Fibroblast of lung (primary cell): ENCODE results near the gene PRCD. TPM values are rescaled to one million over a fixed set of nuclear protein-coding genes. Genes with fewer than 3 reads are reported as not detected.

Source experiments
- DNase-seq, 2 donors: peaks; one replicate each; pipeline versions ENCODE4 v3.0.0 to v3.0.0-alpha.2; 2010; ENCODE audit warnings: low read depth in 2 of 2
- H2AFZ ChIP-seq: 2 replicates; pipeline ENCODE4 v1.5.1; 2012; ENCODE audit warnings: low read length, control low read depth, inconsistent platforms
- H3K27ac ChIP-seq: 2 replicates; pipeline ENCODE4 v1.5.1; 2011; ENCODE audit warnings: low read length, control low read depth; ENCODE audit not compliant: insufficient read depth
- H3K27me3 ChIP-seq: 2 replicates; pipeline ENCODE4 v1.5.1; 2011; ENCODE audit warnings: mild to moderate bottlenecking, low read length; ENCODE audit not compliant: control insufficient read depth, insufficient read depth
- H3K36me3 ChIP-seq: 2 replicates; pipeline ENCODE4 v1.5.1; 2011; ENCODE audit warnings: low read length; ENCODE audit not compliant: control insufficient read depth, insufficient read depth
- H3K4me1 ChIP-seq: 2 replicates; pipeline ENCODE4 v1.5.1; 2011; ENCODE audit warnings: low read length; ENCODE audit not compliant: control insufficient read depth, insufficient read depth; ENCODE audit errors: extremely low read depth
- H3K4me2 ChIP-seq: 2 replicates; pipeline ENCODE4 v1.5.1; 2011; ENCODE audit warnings: low read length, control low read depth; ENCODE audit not compliant: insufficient read depth; ENCODE audit errors: extremely low read depth
- H3K4me3 ChIP-seq, 4 experiments: fragments of 200-600 bp in 1 of 4; sonication (generic) in 1 of 4; replicated peaks in 1 of 4; 2 replicates each; pipeline ENCODE4 v1.5.1; 2011 to 2016; ENCODE audit warnings: low read length in 4 of 4, low read depth in 3 of 4, mild to moderate bottlenecking in 3 of 4, control low read depth in 2 of 4, inconsistent platforms in 1 of 4, mixed read lengths in 1 of 4; ENCODE audit not compliant: insufficient read depth in 1 of 4; ENCODE audit errors: control extremely low read depth in 1 of 4
- H3K79me2 ChIP-seq: 2 replicates; pipeline ENCODE4 v1.5.1; 2012; ENCODE audit warnings: mild to moderate bottlenecking, low read length, inconsistent platforms; ENCODE audit not compliant: control insufficient read depth, insufficient read depth
- H3K9ac ChIP-seq: 2 replicates; pipeline ENCODE4 v1.5.1; 2011; ENCODE audit warnings: mild to moderate bottlenecking, low read length, control low read depth; ENCODE audit not compliant: insufficient read depth
- H3K9me3 ChIP-seq: 2 replicates; pipeline ENCODE4 v1.5.1; 2012; ENCODE audit warnings: low read depth, low read length; ENCODE audit not compliant: control insufficient read depth, insufficient read depth
- H4K20me1 ChIP-seq: 2 replicates; pipeline ENCODE4 v1.5.1; 2011; ENCODE audit warnings: low read length; ENCODE audit not compliant: control insufficient read depth, insufficient read depth; ENCODE audit errors: extremely low read depth
- EZH2 ChIP-seq: IDR thresholded peaks from 2 replicates; pipeline ENCODE4 v1.5.1; 2012; ENCODE audit warnings: low read length, control low read depth, mild to moderate bottlenecking; ENCODE audit errors: missing control alignments
- polyA plus RNA-seq, 2 donors: library from polyadenylated mRNA; depleted of rRNA in 1 of 2; stranded (reverse) in 1 of 2; unstranded in 1 of 2; fragments of >200 nt; gene quantifications; 2 replicates each; pipeline ENCODE4 v1.2.1, GENCODE V29; 2011 to 2012; ENCODE audit warnings: missing spikeins in 1 of 2
- total RNA-seq: library from RNA; depleted of rRNA; stranded (reverse); fragments of >200 nt; gene quantifications from 2 replicates; pipeline ENCODE4 v1.2.1, GENCODE V29; 2014
- TF ChIP-seq, protein P1 (sequence below), 2 donors: IDR thresholded peaks in 1 of 2; conservative IDR thresholded peaks in 1 of 2; 1 replicate in 1 of 2; 2 replicates in 1 of 2; pipeline ENCODE4 v1.5.1; 2011 to 2012; ENCODE audit warnings: low read length in 2 of 2, control low read depth in 1 of 2, inconsistent platforms in 1 of 2, low read depth in 1 of 2, mild to moderate bottlenecking in 1 of 2

The PRCD gene
- total and polyA plus RNA-seq, 2 donors (not counting 1 experiment from before 2014, with no cell fraction given), result 0.89 to 4.3 TPM

DNA sequence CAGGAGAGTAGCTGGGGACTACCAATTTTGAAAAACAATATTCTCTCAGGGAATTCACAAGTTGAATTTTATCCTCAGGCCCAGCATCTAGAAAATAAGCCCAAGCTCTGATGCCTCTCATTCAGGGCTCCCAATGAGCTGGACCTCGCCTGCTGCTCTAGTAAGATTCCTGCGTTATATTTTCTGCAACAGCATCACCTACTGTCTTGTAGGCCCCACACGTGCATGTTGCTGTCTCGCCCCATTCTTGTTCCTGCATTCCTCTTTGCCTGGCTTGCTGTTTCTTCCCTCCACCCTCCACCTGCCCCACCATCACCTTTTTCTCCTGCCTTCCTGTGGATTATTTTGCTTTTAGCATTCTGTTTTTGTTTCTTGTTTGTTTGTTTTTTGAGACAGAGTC is 54.1 kb downstream of the PRCD start:
- Histone ChIP-seq H3K9me3 (no peaks in the 10 kb centered on the region), H3K79me2 (no peaks in the 10 kb centered on the region), H3K9ac (no peak overlapping the region), H3K4me3 (no peak overlapping the region), H3K4me1 (no peaks in the 10 kb centered on the region), H3K4me2 (no peak overlapping the region), H3K27ac (no peak overlapping the region), H3K36me3 (no peaks in the 10 kb centered on the region), H3K27me3 (no peaks in the 10 kb centered on the region), H4K20me1 (no peaks in the 10 kb centered on the region), H2AFZ (no peak overlapping the region)
- TF ChIP-seq, protein P1, sequence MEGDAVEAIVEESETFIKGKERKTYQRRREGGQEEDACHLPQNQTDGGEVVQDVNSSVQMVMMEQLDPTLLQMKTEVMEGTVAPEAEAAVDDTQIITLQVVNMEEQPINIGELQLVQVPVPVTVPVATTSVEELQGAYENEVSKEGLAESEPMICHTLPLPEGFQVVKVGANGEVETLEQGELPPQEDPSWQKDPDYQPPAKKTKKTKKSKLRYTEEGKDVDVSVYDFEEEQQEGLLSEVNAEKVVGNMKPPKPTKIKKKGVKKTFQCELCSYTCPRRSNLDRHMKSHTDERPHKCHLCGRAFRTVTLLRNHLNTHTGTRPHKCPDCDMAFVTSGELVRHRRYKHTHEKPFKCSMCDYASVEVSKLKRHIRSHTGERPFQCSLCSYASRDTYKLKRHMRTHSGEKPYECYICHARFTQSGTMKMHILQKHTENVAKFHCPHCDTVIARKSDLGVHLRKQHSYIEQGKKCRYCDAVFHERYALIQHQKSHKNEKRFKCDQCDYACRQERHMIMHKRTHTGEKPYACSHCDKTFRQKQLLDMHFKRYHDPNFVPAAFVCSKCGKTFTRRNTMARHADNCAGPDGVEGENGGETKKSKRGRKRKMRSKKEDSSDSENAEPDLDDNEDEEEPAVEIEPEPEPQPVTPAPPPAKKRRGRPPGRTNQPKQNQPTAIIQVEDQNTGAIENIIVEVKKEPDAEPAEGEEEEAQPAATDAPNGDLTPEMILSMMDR (conservative IDR thresholded peaks at IDR 0.05 in 1 of 2, IDR thresholded peaks at IDR 0.05 in 1 of 2; ENCODE audit: low read depth in 1 of 2, low read length in 2 of 2), result no peak
- no peak for TF ChIP-seq EZH2
- DNase-seq, result no peak

DNA sequence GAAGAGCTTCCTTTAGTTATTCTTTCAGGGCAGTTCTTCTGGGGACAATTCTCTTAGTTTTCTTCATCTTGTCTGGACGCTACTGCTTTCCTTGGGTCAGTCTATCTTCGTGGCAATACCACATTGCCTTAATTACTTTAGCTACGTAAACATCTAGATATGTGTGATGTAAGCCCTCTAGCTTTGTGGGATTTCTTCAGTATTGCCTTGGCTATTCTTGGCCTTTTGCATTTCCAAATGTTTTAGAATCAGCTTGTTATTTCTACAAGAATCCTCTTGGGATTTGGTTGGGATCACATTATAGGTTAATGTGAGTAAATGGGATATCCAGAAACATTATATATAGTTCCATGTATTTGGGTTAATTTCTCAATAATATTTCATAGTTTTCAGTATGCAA is 54.8 kb downstream of the PRCD start:
- Histone ChIP-seq H3K4me2 (no peak overlapping the region), H3K79me2 (no peaks in the 10 kb centered on the region), H3K27me3 (no peaks in the 10 kb centered on the region), H3K9me3 (no peaks in the 10 kb centered on the region), H4K20me1 (no peaks in the 10 kb centered on the region), H3K9ac (no peak overlapping the region), H3K27ac (no peak overlapping the region), H3K4me1 (no peaks in the 10 kb centered on the region), H2AFZ (no peak overlapping the region), H3K36me3 (no peaks in the 10 kb centered on the region), H3K4me3 (no peak overlapping the region)
- DNase-seq, result peak in 1 of 2 donors; percentile 32
- no peak for TF ChIP-seq EZH2

Other genes with a start within 250 kb of the PRCD start
- 4.3 and 4.6 TPM in 2 replicates for gene QRICH2, start 231.8 kb upstream of the PRCD start, total RNA-seq
- gene QRICH2, start 231.8 kb upstream of the PRCD start, polyA plus RNA-seq, result 0.26 and 0.42 TPM in 2 replicates
- 32.7 and 59.8 TPM in 2 replicates for gene PRPSAP1, start 186.1 kb upstream of the PRCD start, total RNA-seq
- gene PRPSAP1, start 186.1 kb upstream of the PRCD start, polyA plus RNA-seq, result 56.8 and 56.9 TPM in 2 replicates
- gene SPHK1, start 155.4 kb upstream of the PRCD start, total RNA-seq, result 5.0 and 22.3 TPM in 2 replicates
- gene SPHK1, start 155.4 kb upstream of the PRCD start, polyA plus RNA-seq, result 9.4 and 11.5 TPM in 2 replicates
- gene UBE2O, start 86.9 kb upstream of the PRCD start, total RNA-seq, result 9.2 and 12.4 TPM in 2 replicates
- 10.8 and 11.5 TPM in 2 replicates for gene UBE2O, start 86.9 kb upstream of the PRCD start, polyA plus RNA-seq
- not detected in 2 replicates for gene AANAT, start 72.4 kb upstream of the PRCD start, total RNA-seq
- gene AANAT, start 72.4 kb upstream of the PRCD start, polyA plus RNA-seq, result not detected in 2 replicates
- 3.9 and 5.1 TPM in 2 replicates for gene RHBDF2, start 38.6 kb upstream of the PRCD start, total RNA-seq
- gene RHBDF2, start 38.6 kb upstream of the PRCD start, polyA plus RNA-seq, result 0.94 and 1.7 TPM in 2 replicates
- 12.4 and 19.5 TPM in 2 replicates for gene CYGB, start 2.3 kb upstream of the PRCD start, total RNA-seq
- gene CYGB, start 2.3 kb upstream of the PRCD start, polyA plus RNA-seq, result 9.1 and 10.0 TPM in 2 replicates
- gene ST6GALNAC2, start 45.8 kb downstream of the PRCD start, total RNA-seq, result 0.83 and 1.0 TPM in 2 replicates
- gene ST6GALNAC2, start 45.8 kb downstream of the PRCD start, polyA plus RNA-seq, result 0.42 and 1.3 TPM in 2 replicates
- gene ST6GALNAC1, start 103.7 kb downstream of the PRCD start, total RNA-seq, result not detected in 2 replicates
- not detected in 2 replicates for gene ST6GALNAC1, start 103.7 kb downstream of the PRCD start, polyA plus RNA-seq
- gene MXRA7, start 170.9 kb downstream of the PRCD start, total RNA-seq, result 127 and 142 TPM in 2 replicates
- 215 and 307 TPM in 2 replicates for gene MXRA7, start 170.9 kb downstream of the PRCD start, polyA plus RNA-seq
- 13.6 and 16.2 TPM in 2 replicates for gene JMJD6, start 186.6 kb downstream of the PRCD start, total RNA-seq
- gene JMJD6, start 186.6 kb downstream of the PRCD start, polyA plus RNA-seq, result 16.5 and 17.7 TPM in 2 replicates
- gene METTL23, start 186.8 kb downstream of the PRCD start, total RNA-seq, result 21.1 and 26.4 TPM in 2 replicates
- gene METTL23, start 186.8 kb downstream of the PRCD start, polyA plus RNA-seq, result 34.5 and 35.1 TPM in 2 replicates
- gene SRSF2, start 197.3 kb downstream of the PRCD start, total RNA-seq, result 59.6 and 77.5 TPM in 2 replicates
- gene SRSF2, start 197.3 kb downstream of the PRCD start, polyA plus RNA-seq, result 203 and 238 TPM in 2 replicates
- gene MFSD11, start 198.1 kb downstream of the PRCD start, total RNA-seq, result 15.7 and 31.4 TPM in 2 replicates
- gene MFSD11, start 198.1 kb downstream of the PRCD start, polyA plus RNA-seq, result 20.1 and 22.4 TPM in 2 replicates